B cell (primary cell): ENCODE results near the gene HCN2. TPM values are rescaled to one million over a fixed set of nuclear protein-coding genes. Genes with fewer than 3 reads are reported as not detected.
"Not testable (repeated sequence)": the region's sequence is repeated elsewhere in the genome, so short reads cannot be mapped to it uniquely, and the experiment has no call there.

ENCODE experiments used
- ATAC-seq: fragments of 200-7000 bp; cut with Tn5 transposase; one replicate; pipeline ENCODE4 v1.10.0; 2021; ENCODE audit warnings: low read depth, mild to moderate bottlenecking, moderate number of reproducible peaks, moderate library complexity
- CTCF ChIA-PET: fragments of 350-600 bp; sonication (Branson Sonifier 250); formaldehyde crosslinking; loops from one replicate; lab custom pipeline; 2021; ENCODE audit warnings: antibody characterized with exemption, inconsistent platforms; lab: Charles Lee
- POLR2A ChIA-PET: fragments of 350-600 bp; sonication (Branson Sonifier 250); formaldehyde crosslinking; loops from one replicate; lab custom pipeline; 2021; ENCODE audit warnings: antibody characterized with exemption; lab: Charles Lee
- DNase-seq: peaks from one replicate; pipeline ENCODE4 v3.0.0; 2013
- H2AFZ ChIP-seq: 2 replicates; pipeline ENCODE4 v1.6.1; 2012; ENCODE audit warnings: mild to moderate bottlenecking, low read depth, low read length; ENCODE audit not compliant: insufficient read depth, poor library complexity, severe bottlenecking
- H3K27ac ChIP-seq, 2 donors: 1 replicate in 1 of 2; 2 replicates in 1 of 2; pipeline ENCODE4 v1.5.1; 2012 to 2013; ENCODE audit warnings: low read length in 2 of 2, mild to moderate bottlenecking in 2 of 2, moderate library complexity in 1 of 2
- H3K27me3 ChIP-seq, 4 experiments: fragments of 200-600 bp in 1 of 4; sonication (generic) in 1 of 4; replicated peaks in 1 of 4; 1 replicate in 2 of 4; 2 replicates in 2 of 4; pipeline versions ENCODE4 v1.6.1 to v1.7.0; 2013 to 2016; ENCODE audit warnings: low read length in 3 of 4, mild to moderate bottlenecking in 2 of 4, mixed read lengths in 1 of 4, moderate library complexity in 1 of 4; ENCODE audit not compliant: insufficient read depth in 4 of 4, control insufficient read depth in 3 of 4; ENCODE audit errors: control extremely low read depth in 1 of 4
- H3K36me3 ChIP-seq, 2 experiments: replicated peaks in 1 of 2; 1 replicate in 1 of 2; 2 replicates in 1 of 2; pipeline versions ENCODE4 v1.6.1 to v1.7.1; 2013; ENCODE audit warnings: low read length in 1 of 2; ENCODE audit not compliant: insufficient read depth in 2 of 2, control insufficient read depth in 1 of 2; ENCODE audit errors: control extremely low read depth in 1 of 2, extremely low read depth in 1 of 2
- H3K4me1 ChIP-seq, 2 donors: fragments of 200-600 bp in 1 of 2; sonication (generic) in 1 of 2; 1 replicate in 1 of 2; 2 replicates in 1 of 2; pipeline versions ENCODE4 v1.5.1 to v1.6.1; 2013 to 2017; ENCODE audit warnings: low read length in 2 of 2; ENCODE audit not compliant: control insufficient read depth in 2 of 2, insufficient read depth in 2 of 2
- H3K4me2 ChIP-seq: replicated peaks from 2 replicates; pipeline ENCODE3; 2012; ENCODE audit warnings: mild to moderate bottlenecking, low read depth, low read length; ENCODE audit not compliant: poor library complexity, severe bottlenecking
- H3K4me3 ChIP-seq, 5 experiments: fragments of 200-600 bp in 1 of 5; sonication (generic) in 1 of 5; 1 replicate in 3 of 5; 2 replicates in 2 of 5; pipeline versions ENCODE4 v1.5.1 to v1.7.0; 2011 to 2016; ENCODE audit warnings: low read length in 4 of 5, mild to moderate bottlenecking in 4 of 5, low read depth in 2 of 5, control low read depth in 1 of 5, moderate library complexity in 1 of 5; ENCODE audit not compliant: insufficient read depth in 1 of 5; ENCODE audit errors: control extremely low read depth in 1 of 5, extremely low read depth in 1 of 5
- H3K79me2 ChIP-seq: fragments of 200-600 bp; sonication (generic); one replicate; pipeline ENCODE4 v1.6.0; 2016; ENCODE audit warnings: low read length; ENCODE audit not compliant: control insufficient read depth, insufficient read depth
- H3K9ac ChIP-seq: fragments of 200-600 bp; sonication (generic); 2 replicates; pipeline ENCODE4 v1.6.1; 2017; ENCODE audit warnings: mild to moderate bottlenecking, low read length, moderate library complexity
- H3K9me3 ChIP-seq, 3 donors: one replicate each; pipeline versions ENCODE4 v1.6.1 to v1.7.1; 2013; ENCODE audit warnings: low read length in 2 of 3; ENCODE audit not compliant: control insufficient read depth in 2 of 3, insufficient read depth in 1 of 3; ENCODE audit errors: control extremely low read depth in 1 of 3
- H4K20me1 ChIP-seq: 2 replicates; pipeline ENCODE4 v1.6.0; 2012; ENCODE audit warnings: mild to moderate bottlenecking, low read length; ENCODE audit not compliant: insufficient read depth, control insufficient read depth, poor library complexity, severe bottlenecking
- H3K27ac Mint-ChIP-seq: one replicate; pipeline ENCODE4 v1.8.0; 2021; ENCODE audit warnings: mixed read lengths
- H3K27me3 Mint-ChIP-seq: one replicate; pipeline ENCODE4 v1.8.0; 2021; ENCODE audit warnings: mixed read lengths
- H3K4me1 Mint-ChIP-seq: one replicate; pipeline ENCODE4 v1.8.0; 2021; ENCODE audit warnings: mixed read lengths
- H3K4me3 Mint-ChIP-seq: one replicate; pipeline ENCODE4 v1.8.0; 2021; ENCODE audit warnings: mixed read lengths
- H3K9me3 Mint-ChIP-seq: one replicate; pipeline ENCODE4 v1.8.0; 2022; ENCODE audit warnings: mixed read lengths; ENCODE audit not compliant: insufficient read depth
- CTCF ChIP-seq: fragments of 200-600 bp; IDR thresholded peaks from one replicate; pipeline ENCODE4 v1.8.0; 2022; ENCODE audit warnings: antibody characterized with exemption, mild to moderate bottlenecking
- EZH2 ChIP-seq: IDR thresholded peaks from 2 replicates; pipeline ENCODE4 v1.6.1; 2012; ENCODE audit warnings: borderline replicate concordance, low read depth, mild to moderate bottlenecking, moderate library complexity, low read length; ENCODE audit not compliant: insufficient read depth, poor library complexity, severe bottlenecking
- WGBS: methylation state at CpG from one replicate; pipeline ENCODE4 v1.1.5; 2013; ENCODE audit warnings: missing lambda C conversion rate; ENCODE audit not compliant: insufficient coverage; 5-methylcytosine and 5-hydroxymethylcytosine counted together
- intact Hi-C: fragments of 100-400 bp; cut with micrococcal nuclease; formaldehyde crosslinking; loops from one replicate; pipeline ENCODE4 v1.10.0; 2022
- polyA plus RNA-seq: library from polyadenylated mRNA; depleted of rRNA; stranded (reverse); fragments of >200 nt; gene quantifications from 2 replicates; pipeline ENCODE4 v1.2.3, GENCODE V29; 2012
- total RNA-seq, 2 donors: library from RNA; stranded (reverse); fragments of 120-200 nt in 1 of 2; gene quantifications; 1 replicate in 1 of 2; 2 replicates in 1 of 2; pipeline versions ENCODE4 v1.2.3 to v1.2.4, GENCODE V29; 2013 to 2022

Gene HCN2
- total and polyA plus RNA-seq, 2 donors (not counting 1 experiment from before 2014, with no cell fraction given): 0.27 to 0.57 TPM

DNA sequence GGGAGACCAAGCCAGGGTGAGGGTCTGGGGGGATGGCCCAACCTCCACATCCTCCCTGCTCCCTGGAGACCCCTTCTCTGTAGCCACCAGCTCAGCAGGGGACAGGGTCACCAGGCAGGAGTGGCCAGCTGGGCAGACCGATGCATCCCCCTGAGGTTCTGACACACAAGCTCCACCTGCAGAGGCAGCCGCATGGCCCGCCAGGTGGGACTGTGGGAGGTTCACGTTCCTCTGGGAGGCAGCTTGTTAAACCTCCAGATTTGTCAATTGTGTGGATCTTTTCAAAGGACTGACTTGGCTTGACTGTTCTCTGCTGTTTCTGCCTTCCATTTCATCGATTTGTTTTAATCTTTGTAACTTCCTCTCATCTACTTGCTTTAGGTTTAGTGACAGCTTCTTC lies 35.6 kb downstream of the HCN2 start:
- H2AFZ ChIP-seq: no peak overlapping the region
- no peaks in the 10 kb centered on the region for H3K4me1 ChIP-seq
- no peak overlapping the region for H3K9ac ChIP-seq
- intact Hi-C loops: no loop called here
- ChIA-PET POLR2A (interaction anchor here (0.6 kb wide), 1 partner anchor 8 kb away, joined by 5 read pairs; the partner anchor contains the start of gene POLRMT), CTCF (no interaction called here)
- peaks cover 23% of the 10 kb centered on the region for H3K79me2 ChIP-seq
- no peak for TF ChIP-seq CTCF
- no peak for TF ChIP-seq EZH2
- no peak overlapping the region for H3K27ac ChIP-seq
- no peak overlapping the region for H3K4me3 Mint-ChIP-seq
- WGBS: 100% methylated on average over 4 of the region's 5 CpGs
- H3K4me3 ChIP-seq: no peak overlapping the region
- no peaks in the 10 kb centered on the region for H3K27me3 Mint-ChIP-seq
- ATAC-seq: no peak
- no peaks in the 10 kb centered on the region for H3K9me3 ChIP-seq
- H3K36me3 ChIP-seq: peaks cover 0 to 36% of the 10 kb centered on the region in 2 experiments
- H3K9me3 Mint-ChIP-seq: no peaks in the 10 kb centered on the region
- peaks cover 4% of the 10 kb centered on the region for H3K4me1 Mint-ChIP-seq
- DNase-seq: no peak
- H3K4me2 ChIP-seq: no peak overlapping the region
- no peaks in the 10 kb centered on the region for H3K27me3 ChIP-seq
- peaks cover 32% of the 10 kb centered on the region for H4K20me1 ChIP-seq
- no peak overlapping the region for H3K27ac Mint-ChIP-seq

DNA sequence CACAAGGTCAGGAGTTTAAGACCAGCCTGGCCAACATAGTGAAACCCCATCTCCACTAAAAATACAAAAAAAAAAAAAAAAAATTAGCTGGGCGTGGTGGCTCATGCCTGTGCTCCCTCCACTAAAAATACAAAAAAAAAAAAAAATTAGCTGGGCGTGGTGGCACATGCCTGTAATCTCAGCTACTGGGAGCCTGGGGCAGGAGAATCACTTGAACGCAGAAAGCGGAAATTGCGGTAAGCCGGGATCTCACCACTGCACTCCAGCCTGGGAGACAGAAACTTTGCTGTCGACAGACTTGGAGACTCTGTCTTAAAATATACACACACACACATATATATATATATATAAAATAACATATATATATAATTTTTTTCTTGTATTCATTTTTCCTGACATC lies 36.9 kb downstream of the HCN2 start:
- H3K4me3 ChIP-seq, H3K27ac Mint-ChIP-seq, H3K4me3 Mint-ChIP-seq, ATAC-seq, H2AFZ ChIP-seq, H3K9ac ChIP-seq, H3K27me3 Mint-ChIP-seq, H3K9me3 Mint-ChIP-seq, H3K4me2 ChIP-seq, H3K9me3 ChIP-seq, H3K4me1 ChIP-seq, H3K27me3 ChIP-seq, H3K4me1 Mint-ChIP-seq, H3K27ac ChIP-seq, DNase-seq, intact Hi-C loops: not testable (repeated sequence)
- POLR2A ChIA-PET: interaction anchor here (0.7 to 1.1 kb wide), 2 partner anchors 10 to 788 kb away, joined by 3 read pairs; no protein-coding TSS in a partner anchor
- Histone ChIP-seq H3K79me2 (peaks cover 35% of the 10 kb centered on the region), H3K36me3 (peaks cover 0 to 38% of the 10 kb centered on the region in 2 experiments), H4K20me1 (peaks cover 38% of the 10 kb centered on the region)
- 100% methylated on average over 4 of the region's 7 CpGs for WGBS
- CTCF ChIA-PET: interaction anchor here (1.4 to 2.4 kb wide), 2 partner anchors 43 to 108 kb away, joined by 4 to 5 read pairs; no protein-coding TSS in a partner anchor
